Type B pancreatic cell (in vitro differentiated cells): ENCODE data around the gene ZNF205. TPM values are rescaled to one million over a fixed set of nuclear protein-coding genes. Genes with fewer than 3 reads are reported as not detected.

Experiments used
- DNase-seq: peaks from one replicate; pipeline ENCODE4 v3.0.0; 2021; ENCODE audit warnings: mixed read lengths; ENCODE audit not compliant: unreplicated experiment; ENCODE audit errors: extremely low spot score
- H3K27ac Mint-ChIP-seq: 2 replicates; pipeline ENCODE4 v1.8.0; 2021; ENCODE audit warnings: mild to moderate bottlenecking, mixed read lengths
- H3K27me3 Mint-ChIP-seq: 2 replicates; pipeline ENCODE4 v1.8.0; 2021; ENCODE audit warnings: mixed read lengths
- H3K36me3 Mint-ChIP-seq: 2 replicates; pipeline ENCODE4 v1.8.0; 2021; ENCODE audit warnings: mixed read lengths
- H3K4me1 Mint-ChIP-seq: one replicate; pipeline ENCODE4 v1.8.0; 2021; ENCODE audit warnings: mixed read lengths; ENCODE audit not compliant: unreplicated experiment
- H3K4me3 Mint-ChIP-seq: 2 replicates; pipeline ENCODE4 v1.8.0; 2021; ENCODE audit warnings: mild to moderate bottlenecking, mixed read lengths
- H3K9me3 Mint-ChIP-seq: 2 replicates; pipeline ENCODE4 v1.8.0; 2021; ENCODE audit warnings: mixed read lengths
- CTCF ChIP-seq: fragments of 200-600 bp; sonication (generic); conservative IDR thresholded peaks from 2 replicates; pipeline ENCODE4 v1.5.0; 2021; ENCODE audit warnings: antibody characterized with exemption, mild to moderate bottlenecking
- total RNA-seq: library from RNA; stranded (reverse); gene quantifications from 2 replicates; pipeline ENCODE4 v1.2.1, GENCODE V29; 2021; ENCODE audit warnings: low replicate concordance

The ZNF205 gene
- total RNA-seq, 1 donor from 2014 or later: 15.0 TPM

DNA sequence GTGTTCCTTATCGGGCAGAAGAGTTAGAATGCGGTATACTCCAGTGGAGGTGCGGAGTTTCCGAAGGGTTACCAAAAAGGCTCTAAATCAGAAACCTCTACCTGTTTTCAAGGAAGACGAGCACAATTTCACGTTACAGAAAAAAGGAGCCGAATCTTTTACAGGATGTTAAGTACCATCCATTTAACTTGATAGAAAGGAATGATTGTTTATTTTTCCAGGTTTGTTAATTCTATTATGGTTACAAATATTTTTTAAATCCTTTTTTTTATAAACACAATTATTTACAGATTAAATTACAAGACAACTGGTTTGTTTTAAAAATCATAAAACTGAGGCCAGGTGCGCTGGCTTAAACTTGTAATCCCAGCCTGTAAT is 40.6 kb downstream of the ZNF205 start:
- H3K27ac Mint-ChIP-seq: peak overlapping the region; percentile 98
- TF ChIP-seq CTCF: no peak
- H3K9me3 Mint-ChIP-seq: no peaks in the 10 kb centered on the region
- H3K4me1 Mint-ChIP-seq: peaks cover 27% of the 10 kb centered on the region
- H3K4me3 Mint-ChIP-seq: peak overlapping the region; percentile 95
- no peak for DNase-seq
- no peaks in the 10 kb centered on the region for H3K36me3 Mint-ChIP-seq
- peaks cover 25% of the 10 kb centered on the region for H3K27me3 Mint-ChIP-seq

- H3K36me3 Mint-ChIP-seq: no peaks in the 10 kb centered on the region
- no peaks in the 10 kb centered on the region for H3K9me3 Mint-ChIP-seq
- no peak overlapping the region for H3K27ac Mint-ChIP-seq
- peaks cover 32% of the 10 kb centered on the region for H3K4me1 Mint-ChIP-seq
- no peak for DNase-seq
- no peak for TF ChIP-seq CTCF
- H3K27me3 Mint-ChIP-seq: peaks cover 31% of the 10 kb centered on the region
- H3K4me3 Mint-ChIP-seq: no peak overlapping the region
Observed at GRCh38 chr16:3155181-3155580, 42.8 kb downstream of the ZNF205 start.

DNA sequence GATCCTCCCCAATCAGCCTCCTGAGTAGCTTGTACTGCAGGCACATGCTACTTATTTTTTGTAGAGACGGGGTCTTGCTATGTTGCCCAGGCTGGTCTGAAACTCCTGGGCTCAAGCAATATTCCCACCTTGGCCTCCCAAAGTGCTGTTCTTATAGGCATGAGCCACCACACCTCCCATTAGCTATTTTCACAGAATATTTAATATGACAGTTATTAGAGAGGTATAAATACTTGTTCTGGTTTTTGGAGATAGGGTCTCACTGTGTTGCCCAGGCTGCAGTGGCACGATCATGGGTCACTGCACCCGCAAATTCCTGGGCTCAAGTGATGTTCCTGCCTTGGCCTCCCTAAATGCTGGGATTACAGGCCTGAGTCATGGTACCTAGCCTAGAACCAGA is 43.6 kb downstream of the ZNF205 start:
- TF ChIP-seq CTCF: no peak
- no peak for DNase-seq
- no peak overlapping the region for H3K27ac Mint-ChIP-seq
- H3K4me1 Mint-ChIP-seq: peaks cover 27% of the 10 kb centered on the region
- no peaks in the 10 kb centered on the region for H3K9me3 Mint-ChIP-seq
- no peak overlapping the region for H3K4me3 Mint-ChIP-seq
- H3K27me3 Mint-ChIP-seq: peaks cover 26% of the 10 kb centered on the region
- H3K36me3 Mint-ChIP-seq: no peaks in the 10 kb centered on the region

- peak overlapping the region; percentile 96 for H3K27ac Mint-ChIP-seq
Observed at GRCh38 chr16:3157229-3158025, 45.0 kb downstream of the ZNF205 start.

GRCh38 chr16:3158026-3158509 is 45.7 kb downstream of the ZNF205 start:
- Mint-ChIP-seq H3K27ac (peak overlapping the region; percentile 96), H3K9me3 (no peaks in the 10 kb centered on the region), H3K36me3 (no peaks in the 10 kb centered on the region), H3K4me1 (peaks cover 14% of the 10 kb centered on the region), H3K27me3 (peaks cover 18% of the 10 kb centered on the region), H3K4me3 (peak overlapping the region; percentile 92)
- DNase-seq: no peak
- TF ChIP-seq CTCF: no peak

More at GRCh38 chr16:3157229-3158025, 45.0 kb downstream of the ZNF205 start:
- Mint-ChIP-seq H3K4me3 (peak overlapping the region; percentile 92), H3K9me3 (no peaks in the 10 kb centered on the region), H3K4me1 (peaks cover 19% of the 10 kb centered on the region), H3K27me3 (peaks cover 23% of the 10 kb centered on the region), H3K36me3 (no peaks in the 10 kb centered on the region)
- TF ChIP-seq CTCF: no peak
- no peak for DNase-seq
